NCI-H187 treated with DMSO at 0.1 percent for 48 hours (cell line): ENCODE measurements around the gene TRDN.
"Not testable (repeated sequence)": the region's sequence is repeated elsewhere in the genome, so short reads cannot be mapped to it uniquely, and the experiment has no call there.

ENCODE experiments used
- DNase-seq: peaks from one replicate; lab custom pipeline; 2025; lab: John Stamatoyannopoulos, UW

TRDN gene

GRCh38 chr6:123507582-123507981 is 129.2 kb downstream of the TRDN start:
- no peak for DNase-seq

- no peak for DNase-seq
Measured at GRCh38 chr6:123503619-123504018, 133.1 kb downstream of the TRDN start.

- DNase-seq, result no peak
Measured at GRCh38 chr6:123497025-123497424, 139.7 kb downstream of the TRDN start.

- no peak for DNase-seq
Measured at GRCh38 chr6:123489589-123489988, 147.2 kb downstream of the TRDN start.

GRCh38 chr6:123480986-123481385 is 155.8 kb downstream of the TRDN start:
- DNase-seq, result no peak

GRCh38 chr6:123472025-123472702 is 164.6 kb downstream of the TRDN start:
- DNase-seq, result not testable (repeated sequence)

- DNase-seq, result no peak
Measured at GRCh38 chr6:123467392-123467791, 169.4 kb downstream of the TRDN start.

GRCh38 chr6:123462152-123462551 is 174.6 kb downstream of the TRDN start:
- DNase-seq, result no peak

GRCh38 chr6:123458218-123458617 is 178.5 kb downstream of the TRDN start:
- no peak for DNase-seq

- DNase-seq, result no peak
Measured at GRCh38 chr6:123456836-123457235, 179.9 kb downstream of the TRDN start.

GRCh38 chr6:123454448-123454847 is 182.3 kb downstream of the TRDN start:
- no peak for DNase-seq

- not testable (repeated sequence) for DNase-seq
Measured at GRCh38 chr6:123453071-123453470, 183.7 kb downstream of the TRDN start.

GRCh38 chr6:123448306-123448884 is 188.4 kb downstream of the TRDN start:
- DNase-seq, result no peak

GRCh38 chr6:123447315-123447937 is 189.3 kb downstream of the TRDN start:
- no peak for DNase-seq

GRCh38 chr6:123439371-123439770 is 197.4 kb downstream of the TRDN start:
- DNase-seq, result no peak

- DNase-seq, result no peak
Measured at GRCh38 chr6:123434186-123434585, 202.6 kb downstream of the TRDN start.

GRCh38 chr6:123430970-123431369 is 205.8 kb downstream of the TRDN start:
- no peak for DNase-seq

GRCh38 chr6:123427008-123427407 is 209.7 kb downstream of the TRDN start:
- no peak for DNase-seq

GRCh38 chr6:123423130-123423529 is 213.6 kb downstream of the TRDN start:
- DNase-seq, result no peak

GRCh38 chr6:123420512-123420911 is 216.2 kb downstream of the TRDN start:
- no peak for DNase-seq

GRCh38 chr6:123418071-123418470 is 218.7 kb downstream of the TRDN start:
- no peak for DNase-seq

- no peak for DNase-seq
Measured at GRCh38 chr6:123417535-123417934, 219.2 kb downstream of the TRDN start.

GRCh38 chr6:123415844-123416468 is 220.8 kb downstream of the TRDN start:
- no peak for DNase-seq
